GM12801 (cell line): Measurements from ENCODE around the gene CPB1.

Experiments used
- TF ChIP-seq, protein P1 (sequence below): IDR thresholded peaks from one replicate; pipeline ENCODE4 v1.5.1; 2011; ENCODE audit warnings: control low read depth; ENCODE audit not compliant: insufficient read length; ENCODE audit errors: extremely low read depth

Gene CPB1

DNA sequence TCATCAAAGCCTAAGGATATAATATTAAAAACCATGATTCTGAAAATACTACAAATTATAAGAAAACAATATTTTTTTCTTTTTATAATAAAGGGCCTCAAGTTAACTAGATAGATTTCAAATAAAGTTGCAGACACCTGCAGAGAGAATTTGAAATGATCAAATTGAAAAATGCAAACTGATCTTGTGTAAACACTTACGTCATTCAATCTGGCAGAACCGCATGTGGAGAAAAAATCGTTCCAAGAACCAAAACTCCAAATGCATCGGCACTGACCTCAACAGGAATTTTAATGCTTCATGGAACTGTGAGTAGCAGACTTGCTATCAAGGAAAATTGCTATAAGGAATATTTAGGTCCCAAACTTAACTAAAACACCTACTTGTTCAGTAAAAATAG, 54.7 kb downstream of the CPB1 start:
- TF ChIP-seq, protein P1, sequence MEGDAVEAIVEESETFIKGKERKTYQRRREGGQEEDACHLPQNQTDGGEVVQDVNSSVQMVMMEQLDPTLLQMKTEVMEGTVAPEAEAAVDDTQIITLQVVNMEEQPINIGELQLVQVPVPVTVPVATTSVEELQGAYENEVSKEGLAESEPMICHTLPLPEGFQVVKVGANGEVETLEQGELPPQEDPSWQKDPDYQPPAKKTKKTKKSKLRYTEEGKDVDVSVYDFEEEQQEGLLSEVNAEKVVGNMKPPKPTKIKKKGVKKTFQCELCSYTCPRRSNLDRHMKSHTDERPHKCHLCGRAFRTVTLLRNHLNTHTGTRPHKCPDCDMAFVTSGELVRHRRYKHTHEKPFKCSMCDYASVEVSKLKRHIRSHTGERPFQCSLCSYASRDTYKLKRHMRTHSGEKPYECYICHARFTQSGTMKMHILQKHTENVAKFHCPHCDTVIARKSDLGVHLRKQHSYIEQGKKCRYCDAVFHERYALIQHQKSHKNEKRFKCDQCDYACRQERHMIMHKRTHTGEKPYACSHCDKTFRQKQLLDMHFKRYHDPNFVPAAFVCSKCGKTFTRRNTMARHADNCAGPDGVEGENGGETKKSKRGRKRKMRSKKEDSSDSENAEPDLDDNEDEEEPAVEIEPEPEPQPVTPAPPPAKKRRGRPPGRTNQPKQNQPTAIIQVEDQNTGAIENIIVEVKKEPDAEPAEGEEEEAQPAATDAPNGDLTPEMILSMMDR, result no peak

- TF ChIP-seq, protein P1, result no peak
Observed at GRCh38 chr3:148883163-148883562, 55.6 kb downstream of the CPB1 start.

- TF ChIP-seq, protein P1, result no peak
Observed at GRCh38 chr3:148884261-148884660, 56.6 kb downstream of the CPB1 start.

- TF ChIP-seq, protein P1, result no peak
Observed at GRCh38 chr3:148889828-148890227, 62.2 kb downstream of the CPB1 start.

DNA sequence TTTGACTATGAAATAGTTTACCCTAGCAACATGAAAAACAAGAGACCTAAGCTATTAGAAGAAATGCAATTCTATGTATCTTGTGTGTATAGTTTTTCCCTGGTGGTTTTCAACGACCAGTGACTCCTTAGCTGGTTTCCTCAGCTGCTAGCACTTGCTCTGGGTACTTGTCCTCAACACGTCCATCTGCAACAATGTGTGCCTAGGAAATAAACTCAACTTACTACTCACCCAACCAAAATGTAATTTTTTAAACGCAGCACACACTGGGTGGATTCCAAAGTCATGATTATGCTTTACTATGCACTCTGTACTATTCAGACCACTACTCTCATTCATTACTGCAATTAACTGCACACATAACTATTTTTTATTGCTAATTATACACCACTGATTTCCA, 68.5 kb downstream of the CPB1 start:
- TF ChIP-seq, protein P1, result no peak

- TF ChIP-seq, protein P1, result no peak
Observed at GRCh38 chr3:148901987-148902791, 74.6 kb downstream of the CPB1 start.

GRCh38 chr3:148903022-148903442, 75.4 kb downstream of the CPB1 start:
- TF ChIP-seq, protein P1, result no peak

- TF ChIP-seq, protein P1, result no peak
Observed at GRCh38 chr3:148903941-148904340, 76.3 kb downstream of the CPB1 start.
